RWPE1 (cell line): ENCODE measurements around the gene CACNA2D3.

Experiments used
- CTCF ChIA-PET: fragments of 350-600 bp; sonication (Branson Sonifier 250); formaldehyde crosslinking; extraction: SDS; loops from one replicate; lab custom pipeline; 2021; lab: Yijun Ruan, JAX
- POLR2A ChIA-PET: fragments of 400-600 bp; formaldehyde crosslinking; extraction: SDS; loops from one replicate; lab custom pipeline; 2020; ENCODE audit warnings: antibody characterized with exemption; ENCODE audit not compliant: low non-redundant PET; lab: Yijun Ruan, JAX
- DNase-seq: peaks from one replicate; pipeline ENCODE4 v3.0.0; 2012; ENCODE audit warnings: low spot score
- H3K27ac ChIP-seq: fragments of 450-650 bp; 2 replicates; pipeline ENCODE4 v1.5.1; 2017
- TF ChIP-seq, protein P1 (sequence below): fragments of 450-650 bp; conservative IDR thresholded peaks from 2 replicates; pipeline ENCODE4 v1.5.1; 2017; ENCODE audit warnings: low read depth, mild to moderate bottlenecking

CACNA2D3 gene

DNA sequence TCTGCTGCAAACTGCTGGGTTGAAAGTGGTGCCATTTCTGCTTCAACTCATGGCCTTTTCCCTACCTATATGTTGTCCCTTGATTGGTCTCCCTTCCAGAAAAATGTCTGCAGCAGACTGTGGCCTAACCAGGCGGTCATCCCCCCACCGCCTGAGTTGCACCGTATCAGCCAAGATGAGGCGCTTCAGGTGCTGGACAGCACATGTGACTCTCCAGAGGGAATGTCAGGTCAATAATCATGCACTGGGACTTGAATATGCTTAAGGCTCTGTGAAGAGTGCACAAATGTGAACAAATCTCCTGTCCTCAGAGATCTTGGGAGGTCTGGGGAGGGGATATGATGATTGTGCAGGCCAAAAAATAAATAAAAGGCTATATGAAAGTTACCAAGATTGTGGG, 773.3 kb downstream of the CACNA2D3 start:
- no peak for DNase-seq
- TF ChIP-seq, protein P1, sequence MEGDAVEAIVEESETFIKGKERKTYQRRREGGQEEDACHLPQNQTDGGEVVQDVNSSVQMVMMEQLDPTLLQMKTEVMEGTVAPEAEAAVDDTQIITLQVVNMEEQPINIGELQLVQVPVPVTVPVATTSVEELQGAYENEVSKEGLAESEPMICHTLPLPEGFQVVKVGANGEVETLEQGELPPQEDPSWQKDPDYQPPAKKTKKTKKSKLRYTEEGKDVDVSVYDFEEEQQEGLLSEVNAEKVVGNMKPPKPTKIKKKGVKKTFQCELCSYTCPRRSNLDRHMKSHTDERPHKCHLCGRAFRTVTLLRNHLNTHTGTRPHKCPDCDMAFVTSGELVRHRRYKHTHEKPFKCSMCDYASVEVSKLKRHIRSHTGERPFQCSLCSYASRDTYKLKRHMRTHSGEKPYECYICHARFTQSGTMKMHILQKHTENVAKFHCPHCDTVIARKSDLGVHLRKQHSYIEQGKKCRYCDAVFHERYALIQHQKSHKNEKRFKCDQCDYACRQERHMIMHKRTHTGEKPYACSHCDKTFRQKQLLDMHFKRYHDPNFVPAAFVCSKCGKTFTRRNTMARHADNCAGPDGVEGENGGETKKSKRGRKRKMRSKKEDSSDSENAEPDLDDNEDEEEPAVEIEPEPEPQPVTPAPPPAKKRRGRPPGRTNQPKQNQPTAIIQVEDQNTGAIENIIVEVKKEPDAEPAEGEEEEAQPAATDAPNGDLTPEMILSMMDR: no peak
- CTCF ChIA-PET: no interaction called here
- POLR2A ChIA-PET: no interaction called here
- H3K27ac ChIP-seq: no peak overlapping the region

DNA sequence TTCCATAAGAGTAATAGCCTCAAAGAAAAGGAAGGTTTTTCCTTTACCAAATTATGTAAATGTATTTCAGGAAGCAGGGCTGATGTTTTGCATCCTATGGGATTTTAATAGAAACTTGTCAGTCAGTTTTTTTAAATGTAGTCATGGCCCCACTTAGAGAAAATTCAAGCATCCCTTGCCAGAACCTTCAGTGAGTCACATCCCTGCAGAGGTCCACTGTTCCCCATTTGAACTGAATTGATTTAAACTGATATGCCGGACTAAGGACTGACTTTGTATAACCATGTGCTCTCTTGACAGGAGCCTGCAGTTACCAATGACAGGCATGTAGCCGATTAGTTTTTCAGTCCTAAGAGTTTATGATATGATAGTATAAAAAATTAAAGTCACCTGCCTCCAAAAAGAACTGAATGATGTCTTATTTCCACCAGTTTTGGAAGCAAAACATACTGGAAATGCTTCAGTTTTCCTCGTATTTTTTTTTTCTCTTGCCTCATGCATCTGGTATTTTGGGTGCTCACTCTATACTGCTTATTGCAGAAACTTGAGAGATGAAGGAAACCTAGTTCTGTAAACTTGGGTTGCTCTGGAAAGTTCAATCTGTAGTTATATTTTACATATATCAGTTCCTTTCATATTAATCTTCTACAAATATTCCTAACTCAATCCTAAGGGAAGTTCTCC, 774.8 kb downstream of the CACNA2D3 start:
- no peak overlapping the region for H3K27ac ChIP-seq
- DNase-seq: no peak
- POLR2A ChIA-PET: no interaction called here
- CTCF ChIA-PET: no interaction called here
- TF ChIP-seq, protein P1: no peak

DNA sequence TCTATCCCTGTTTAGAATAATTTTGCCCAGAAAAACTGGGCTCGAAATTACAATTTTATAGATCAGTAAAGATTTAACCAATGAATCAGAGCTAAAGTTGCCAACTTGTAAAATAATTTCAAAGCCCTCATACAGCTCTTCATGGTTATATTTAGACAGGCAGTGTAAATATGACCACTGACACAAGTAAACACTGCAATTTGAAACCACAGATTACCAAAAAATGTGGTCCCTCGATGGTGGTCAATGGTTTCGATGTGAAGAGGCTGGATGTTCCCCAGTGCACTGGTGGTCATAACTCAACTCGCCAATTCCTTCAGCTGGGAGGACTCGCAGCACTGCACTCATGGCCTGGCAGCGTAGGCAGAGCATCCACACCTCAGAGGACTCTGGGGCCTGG, 776.9 kb downstream of the CACNA2D3 start:
- no peak for DNase-seq
- no peak overlapping the region for H3K27ac ChIP-seq
- ChIA-PET POLR2A (no interaction called here), CTCF (no interaction called here)
- TF ChIP-seq, protein P1: no peak

DNA sequence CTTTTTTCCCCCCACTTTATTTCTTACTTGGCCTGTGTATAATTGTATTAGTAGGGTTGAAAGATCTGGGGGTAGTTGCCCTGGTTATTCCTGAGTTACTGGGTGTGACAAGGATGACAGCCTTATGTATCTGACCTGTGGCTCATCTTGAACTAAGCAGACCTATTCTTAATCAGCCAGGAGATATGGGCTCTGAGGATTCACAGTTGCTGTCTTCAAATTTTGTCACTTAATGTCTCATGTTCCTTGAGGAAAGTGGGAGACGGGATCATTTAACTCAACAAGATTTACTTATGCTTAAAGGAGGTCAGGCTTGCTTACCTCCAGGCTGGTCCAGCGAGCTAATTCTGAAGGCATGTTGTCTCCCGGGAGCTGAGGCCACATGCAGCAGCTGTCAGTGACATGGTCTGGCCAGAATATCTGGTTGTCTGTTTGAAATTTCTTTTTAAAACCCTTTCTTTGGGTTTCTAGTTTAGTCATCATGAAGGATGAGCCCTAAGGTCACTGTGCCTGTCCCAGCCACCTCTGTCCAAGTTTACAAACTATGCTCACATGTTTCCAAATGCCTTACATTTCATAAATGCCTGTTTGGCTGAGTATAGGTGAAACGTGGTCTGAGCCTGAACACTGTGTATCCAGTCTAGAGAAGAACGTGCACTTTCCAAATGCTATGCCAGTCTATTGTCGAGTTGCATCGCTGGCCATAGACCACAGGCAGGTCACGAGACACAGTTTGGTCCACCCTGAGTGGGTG, 778.7 kb downstream of the CACNA2D3 start:
- TF ChIP-seq, protein P1: no peak
- CTCF ChIA-PET: no interaction called here
- no peak for DNase-seq
- POLR2A ChIA-PET: no interaction called here
- no peak overlapping the region for H3K27ac ChIP-seq

DNA sequence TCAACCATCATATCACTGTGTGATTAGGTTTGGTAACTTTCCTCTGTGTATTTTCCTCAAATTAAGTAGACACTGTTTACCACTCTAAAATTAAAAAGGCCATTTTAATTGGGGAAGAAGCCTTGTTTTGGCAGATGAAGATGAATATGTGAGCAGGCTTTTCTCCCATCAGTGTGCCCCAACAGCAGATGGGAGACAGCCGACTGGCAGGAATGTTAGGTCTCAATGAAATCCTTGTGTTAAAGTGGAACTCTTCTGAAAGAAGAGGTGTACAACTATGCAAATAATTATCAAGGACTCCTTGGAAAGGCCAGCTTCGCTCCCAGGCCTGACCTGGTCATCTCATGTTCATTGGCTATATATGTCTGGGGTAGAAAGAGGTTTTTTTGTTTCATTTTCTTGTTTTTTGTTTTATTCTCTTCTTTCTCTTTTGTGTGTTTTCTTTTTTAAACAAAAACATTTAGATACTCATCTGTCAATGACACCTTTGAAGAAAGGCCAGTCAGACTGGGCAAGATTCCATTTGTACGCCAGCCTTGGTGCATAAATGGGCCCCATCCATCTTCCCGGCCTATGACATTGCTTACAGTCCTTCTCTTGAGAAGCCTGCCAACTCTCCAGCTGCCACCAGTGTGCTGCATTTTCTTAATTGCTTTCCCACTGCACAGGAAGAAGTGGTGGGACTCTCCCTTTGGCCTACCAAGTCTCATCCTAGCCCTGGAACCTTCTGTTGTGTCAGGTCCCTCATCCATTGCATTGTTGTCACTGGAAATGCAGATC, 779.7 kb downstream of the CACNA2D3 start:
- DNase-seq: no peak
- TF ChIP-seq, protein P1: no peak
- CTCF ChIA-PET: no interaction called here

DNA sequence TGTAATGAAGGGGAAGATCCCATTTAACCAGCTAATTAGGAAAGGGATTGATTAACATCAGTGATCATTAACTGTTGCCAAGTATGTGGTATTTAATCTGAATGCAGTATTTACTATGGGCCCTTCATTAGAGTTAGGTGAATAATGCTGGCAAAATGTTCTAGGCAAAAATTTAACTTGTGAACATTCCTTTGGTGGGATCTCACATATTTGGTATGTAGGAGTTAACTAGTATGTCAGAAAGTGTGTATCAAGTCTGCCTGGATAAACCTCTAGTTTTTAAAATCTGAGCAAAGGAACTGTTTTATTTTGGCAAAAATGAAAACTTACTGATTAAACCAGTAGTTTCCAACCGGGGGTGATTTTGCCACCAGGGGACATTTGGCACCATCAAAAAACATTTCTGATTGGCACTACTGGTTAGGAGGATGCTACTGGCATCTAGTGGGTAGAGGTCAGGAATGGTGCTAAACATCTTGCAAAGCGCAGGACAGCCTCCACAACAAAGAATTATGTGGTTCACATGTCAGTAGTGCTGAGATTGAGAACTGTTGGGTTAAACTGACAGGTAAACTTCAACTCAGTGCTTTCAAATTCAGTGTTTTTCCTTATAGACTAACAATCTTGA, 783.0 kb downstream of the CACNA2D3 start:
- TF ChIP-seq, protein P1: no peak
- POLR2A ChIA-PET: no interaction called here

More for the DNA sequence above, 779.7 kb downstream of the CACNA2D3 start:
- no peak overlapping the region for H3K27ac ChIP-seq
- POLR2A ChIA-PET: no interaction called here

More for the DNA sequence above, 783.0 kb downstream of the CACNA2D3 start:
- CTCF ChIA-PET: interaction anchor here (0.6 kb wide), 1 partner anchor 26 kb away, joined by 4 read pairs; no protein-coding TSS in a partner anchor
- no peak for DNase-seq
- H3K27ac ChIP-seq: no peak overlapping the region
